ENCODE measurements around the gene HAPLN2. TPM values are rescaled to one million over a fixed set of nuclear protein-coding genes. Genes with fewer than 3 reads are reported as not detected.

The HAPLN2 gene
- total and polyA plus RNA-seq, 2 donors (not counting 1 experiment from before 2014, with no cell fraction given), result 0.13 TPM; not detected in 1

- H4K20me1 ChIP-seq (ENCODE audit: control insufficient read depth, insufficient read depth, low read length, poor library complexity, severe bottlenecking), result no peaks in the 10 kb centered on the region
- peaks cover 34% of the 10 kb centered on the region for H3K27me3 Mint-ChIP-seq
- POLR2A ChIA-PET, result no interaction called here
Measured at GRCh38 chr1:156612666-156613065, 6.5 kb upstream of the HAPLN2 start.

GRCh38 chr1:156615946-156616345 is 3.3 kb upstream of the HAPLN2 start:
- no peaks in the 10 kb centered on the region for H4K20me1 ChIP-seq (ENCODE audit: control insufficient read depth, insufficient read depth, low read length, poor library complexity, severe bottlenecking)
- H3K4me3 ChIP-seq (ENCODE audit: control extremely low read depth in 1 of 5, extremely low read depth in 1 of 5, insufficient read depth in 1 of 5, low read depth in 2 of 5, low read length in 4 of 5), result no peak overlapping the region
- no peaks in the 10 kb centered on the region for H3K4me1 Mint-ChIP-seq
- H3K79me2 ChIP-seq (ENCODE audit: control insufficient read depth, insufficient read depth, low read length), result no peaks in the 10 kb centered on the region
- H3K27me3 ChIP-seq (replicated peaks in 1 of 4; ENCODE audit: control extremely low read depth in 1 of 4, control insufficient read depth in 3 of 4, insufficient read depth in 4 of 4, low read length in 3 of 4), result peaks cover 0 to 50% (median 19%) of the 10 kb centered on the region in 4 experiments
- no peak for TF ChIP-seq CTCF (IDR thresholded peaks at IDR 0.05)
- TF ChIP-seq EZH2 (IDR thresholded peaks at IDR 0.05; ENCODE audit: borderline replicate concordance, insufficient read depth, low read depth, low read length, poor library complexity, severe bottlenecking), result no peak
- no peak overlapping the region for H3K4me3 Mint-ChIP-seq
- DNase-seq, result no peak
- no peak overlapping the region for H3K9ac ChIP-seq (ENCODE audit: low read length)
- peaks cover 56% of the 10 kb centered on the region for H3K27me3 Mint-ChIP-seq
- no peak overlapping the region for H3K4me2 ChIP-seq (replicated peaks; ENCODE audit: low read depth, low read length, poor library complexity, severe bottlenecking)
- H3K4me1 ChIP-seq (ENCODE audit: control insufficient read depth in 2 of 2, insufficient read depth in 2 of 2, low read length in 2 of 2), result no peaks in the 10 kb centered on the region
- intact Hi-C loops (cut with micrococcal nuclease), result no loop called here
- no peak for ATAC-seq (ENCODE audit: low read depth)
- no peaks in the 10 kb centered on the region for H3K9me3 ChIP-seq (ENCODE audit: control extremely low read depth in 1 of 3, control insufficient read depth in 2 of 3, insufficient read depth in 1 of 3, low read length in 2 of 3)
- WGBS (ENCODE audit: insufficient coverage), result no CpG with 5 or more reads among the region's 4 CpGs
- CTCF ChIA-PET, result interaction anchor here (1.0 kb wide), 1 partner anchor 170 kb away, joined by 3 read pairs; no protein-coding TSS in a partner anchor
- H3K27ac Mint-ChIP-seq, result no peak overlapping the region
- no peak overlapping the region for H3K27ac ChIP-seq (ENCODE audit: low read length in 2 of 2)
- H2AFZ ChIP-seq (ENCODE audit: insufficient read depth, low read depth, low read length, poor library complexity, severe bottlenecking), result no peak overlapping the region
- H3K9me3 Mint-ChIP-seq (ENCODE audit: insufficient read depth), result no peaks in the 10 kb centered on the region
- POLR2A ChIA-PET, result no interaction called here
- no peaks in the 10 kb centered on the region for H3K36me3 ChIP-seq (replicated peaks in 1 of 2; ENCODE audit: control extremely low read depth in 1 of 2, control insufficient read depth in 1 of 2, extremely low read depth in 1 of 2, insufficient read depth in 2 of 2, low read length in 1 of 2)

More at GRCh38 chr1:156612666-156613065, 6.5 kb upstream of the HAPLN2 start:
- TF ChIP-seq EZH2 (IDR thresholded peaks at IDR 0.05; ENCODE audit: borderline replicate concordance, insufficient read depth, low read depth, low read length, poor library complexity, severe bottlenecking) (no peak), CTCF (IDR thresholded peaks at IDR 0.05) (no peak)
- Histone ChIP-seq H3K4me2 (replicated peaks; ENCODE audit: low read depth, low read length, poor library complexity, severe bottlenecking) (no peak overlapping the region), H3K79me2 (ENCODE audit: control insufficient read depth, insufficient read depth, low read length) (no peaks in the 10 kb centered on the region), H3K4me3 (ENCODE audit: control extremely low read depth in 1 of 5, extremely low read depth in 1 of 5, insufficient read depth in 1 of 5, low read depth in 2 of 5, low read length in 4 of 5) (no peak overlapping the region), H2AFZ (ENCODE audit: insufficient read depth, low read depth, low read length, poor library complexity, severe bottlenecking) (no peak overlapping the region), H3K27ac (ENCODE audit: low read length in 2 of 2) (no peak overlapping the region), H3K27me3 (replicated peaks in 1 of 4; ENCODE audit: control extremely low read depth in 1 of 4, control insufficient read depth in 3 of 4, insufficient read depth in 4 of 4, low read length in 3 of 4) (peaks cover 0 to 26% (median 6%) of the 10 kb centered on the region in 4 experiments), H3K9me3 (ENCODE audit: control extremely low read depth in 1 of 3, control insufficient read depth in 2 of 3, insufficient read depth in 1 of 3, low read length in 2 of 3) (no peaks in the 10 kb centered on the region), H3K9ac (ENCODE audit: low read length) (no peak overlapping the region), H3K4me1 (ENCODE audit: control insufficient read depth in 2 of 2, insufficient read depth in 2 of 2, low read length in 2 of 2) (peaks cover 13% of the 10 kb centered on the region in 2 donors), H3K36me3 (replicated peaks in 1 of 2; ENCODE audit: control extremely low read depth in 1 of 2, control insufficient read depth in 1 of 2, extremely low read depth in 1 of 2, insufficient read depth in 2 of 2, low read length in 1 of 2) (no peaks in the 10 kb centered on the region)
- no peak overlapping the region for H3K4me3 Mint-ChIP-seq
- peaks cover 11% of the 10 kb centered on the region for H3K4me1 Mint-ChIP-seq
- DNase-seq (no peak), ATAC-seq (ENCODE audit: low read depth) (no peak)
- H3K27ac Mint-ChIP-seq, result no peak overlapping the region
- CTCF ChIA-PET, result interaction anchor here (0.7 to 7.8 kb wide), 10 partner anchors 8 to 228 kb away, joined by 3 to 126 read pairs (median 6); partner anchors contain the start of genes GPATCH4 and NAXE
- WGBS (ENCODE audit: insufficient coverage), result 79% methylated on average over 2 of the region's 3 CpGs
- intact Hi-C loops (cut with micrococcal nuclease), result no loop called here
- H3K9me3 Mint-ChIP-seq (ENCODE audit: insufficient read depth), result no peaks in the 10 kb centered on the region

All from B cell (primary cell).